Gastrocnemius medialis (tissue), 4 donors: ENCODE data around the gene KCNH4. TPM values are rescaled to one million over a fixed set of nuclear protein-coding genes. Genes with fewer than 3 reads are reported as not detected.
"Not testable (repeated sequence)": the region's sequence is repeated elsewhere in the genome, so short reads cannot be mapped to it uniquely, and the experiment has no call there.

Experiments used
- ATAC-seq, 2 donors: fragments of 150-250 bp; one replicate each; pipeline ENCODE4 v1.9.1; 2016
- DNase-seq, 2 donors: peaks; one replicate each; pipeline ENCODE4 v3.0.0-alpha.2; 2019
- H3K27ac ChIP-seq, 4 donors: fragments of 200-600 bp; sonication (generic); 1 replicate in 1 of 4; 2 replicates in 3 of 4; pipeline ENCODE4 v1.5.1; 2016 to 2018; ENCODE audit warnings: mild to moderate bottlenecking in 2 of 4, moderate library complexity in 1 of 4
- H3K27me3 ChIP-seq, 3 donors: fragments of 200-600 bp; sonication (generic) in 2 of 3; 1 replicate in 1 of 3; 2 replicates in 2 of 3; pipeline versions ENCODE4 v1.5.1 to v1.6.0; 2016 to 2019; ENCODE audit warnings: mild to moderate bottlenecking in 1 of 3, moderate library complexity in 1 of 3
- H3K36me3 ChIP-seq, 2 donors: fragments of 200-600 bp; sonication (generic) in 1 of 2; one replicate each; pipeline ENCODE4 v1.5.1; 2017 to 2018
- H3K4me1 ChIP-seq, 2 donors: fragments of 200-600 bp; sonication (generic) in 1 of 2; one replicate each; pipeline ENCODE4 v1.5.1; 2016 to 2017; ENCODE audit warnings: mild to moderate bottlenecking in 2 of 2
- H3K4me3 ChIP-seq, 4 donors: fragments of 200-600 bp; sonication (generic) in 3 of 4; 1 replicate in 1 of 4; 2 replicates in 3 of 4; pipeline ENCODE4 v1.5.1; 2016 to 2019; ENCODE audit warnings: mild to moderate bottlenecking in 2 of 4
- H3K9me3 ChIP-seq, 3 donors: fragments of 200-600 bp; sonication (generic) in 2 of 3; 1 replicate in 1 of 3; 2 replicates in 2 of 3; pipeline ENCODE4 v1.5.1; 2016 to 2019
- CTCF ChIP-seq, 5 experiments: fragments of 450-650 bp in 3 of 5; fragments of 200-600 bp in 2 of 5; sonication (generic) in 2 of 5; IDR thresholded peaks in 4 of 5; conservative IDR thresholded peaks in 1 of 5; 1 replicate in 4 of 5; 2 replicates in 1 of 5; pipeline ENCODE4 v1.5.1; 2016 to 2019; ENCODE audit warnings: antibody characterized with exemption in 5 of 5, mild to moderate bottlenecking in 3 of 5, moderate library complexity in 3 of 5
- POLR2A ChIP-seq, 2 donors: fragments of 450-650 bp; IDR thresholded peaks; one replicate each; pipeline ENCODE4 v1.6.1; 2017; ENCODE audit warnings: antibody characterized with exemption in 2 of 2, mild to moderate bottlenecking in 2 of 2, moderate library complexity in 2 of 2
- in situ Hi-C, 4 donors: fragments of 200-750 bp; cut with MboI; loops; one replicate each; pipeline versions ENCODE4 v1.15.0 to v1.8.0; 2017; ENCODE audit warnings: low sequenced_read_pairs in 4 of 4
- intact Hi-C: fragments of 100-400 bp; cut with DNase I; formaldehyde crosslinking; loops from one replicate; pipeline ENCODE4 v1.15.1; 2023; ENCODE audit warnings: low total_unique reads
- total RNA-seq, 4 donors: library from RNA; depleted of rRNA; stranded (reverse); fragments of >200 nt; gene quantifications; one replicate each; pipeline versions ENCODE4 v1.1.0 to v1.2.3, GENCODE V29; 2016

KCNH4 gene
- total RNA-seq, 4 donors from 2014 or later: not detected

- Histone ChIP-seq H3K9me3 (no peaks in the 10 kb centered on the region), H3K36me3 (no peaks in the 10 kb centered on the region), H3K27ac (no peak overlapping the region), H3K4me3 (no peak overlapping the region), H3K4me1 (peaks cover 15 to 21% of the 10 kb centered on the region in 2 donors), H3K27me3 (no peaks in the 10 kb centered on the region)
- ATAC-seq: no peak
- no peak for DNase-seq
- in situ Hi-C loops: no loop called here
- intact Hi-C loops: no loop called here
- no peak for TF ChIP-seq CTCF (IDR thresholded peaks at IDR 0.05 in 4 of 5, conservative IDR thresholded peaks at IDR 0.05 in 1 of 5)
- TF ChIP-seq POLR2A (IDR thresholded peaks at IDR 0.05): no peak
Measured at GRCh38 chr17:42188749-42189650, 8.1 kb upstream of the KCNH4 start.

- H3K4me1 ChIP-seq: peaks cover 5 to 15% of the 10 kb centered on the region in 2 donors
- intact Hi-C loops: no loop called here
Measured at GRCh38 chr17:42187833-42188232, 6.9 kb upstream of the KCNH4 start.

GRCh38 chr17:42186191-42186590 lies 5.2 kb upstream of the KCNH4 start:
- H3K9me3 ChIP-seq, H3K27ac ChIP-seq, H3K4me3 ChIP-seq, ATAC-seq, H3K36me3 ChIP-seq, intact Hi-C loops, H3K4me1 ChIP-seq, DNase-seq, in situ Hi-C loops: not testable (repeated sequence)
- H3K27me3 ChIP-seq: peaks cover 4 to 12% (median 7%) of the 10 kb centered on the region in 3 donors

More at GRCh38 chr17:42187833-42188232, 6.9 kb upstream of the KCNH4 start:
- no peak overlapping the region for H3K4me3 ChIP-seq
- no peaks in the 10 kb centered on the region for H3K27me3 ChIP-seq
- in situ Hi-C loops: no loop called here
- no peaks in the 10 kb centered on the region for H3K9me3 ChIP-seq
- DNase-seq (no peak), ATAC-seq (no peak)
- no peaks in the 10 kb centered on the region for H3K36me3 ChIP-seq
- TF ChIP-seq POLR2A (IDR thresholded peaks at IDR 0.05): no peak
- TF ChIP-seq CTCF (IDR thresholded peaks at IDR 0.05 in 4 of 5, conservative IDR thresholded peaks at IDR 0.05 in 1 of 5): no peak
- H3K27ac ChIP-seq: no peak overlapping the region

- Histone ChIP-seq H3K27me3 (peaks cover 10 to 18% (median 13%) of the 10 kb centered on the region in 3 donors), H3K27ac (no peak overlapping the region), H3K36me3 (no peaks in the 10 kb centered on the region), H3K4me1 (peaks cover 15 to 16% of the 10 kb centered on the region in 2 donors), H3K9me3 (no peaks in the 10 kb centered on the region), H3K4me3 (no peak overlapping the region)
- no peak for TF ChIP-seq POLR2A (IDR thresholded peaks at IDR 0.05)
- no peak for TF ChIP-seq CTCF (IDR thresholded peaks at IDR 0.05 in 4 of 5, conservative IDR thresholded peaks at IDR 0.05 in 1 of 5)
- in situ Hi-C loops (no loop called here), intact Hi-C loops (no loop called here)
- ATAC-seq (no peak), DNase-seq (no peak)
Measured at GRCh38 chr17:42185621-42185930, 4.6 kb upstream of the KCNH4 start.

GRCh38 chr17:42184713-42185620 lies 4.0 kb upstream of the KCNH4 start, which contains the start of gene HCRT:
Gene HCRT, minus strand, starts transcription at chr17:42185452. Its CDS starts 87 bp downstream, at chr17:42185365.
- no peak for ATAC-seq
- intact Hi-C loops: loop anchor here (5.0 kb wide), 1 partner anchor 63 kb away; the partner anchor contains the start of genes HSPB9 and KAT2A
- peaks cover 15 to 16% of the 10 kb centered on the region in 2 donors for H3K4me1 ChIP-seq

More at GRCh38 chr17:42184713-42185620, 4.0 kb upstream of the KCNH4 start, which contains the start of gene HCRT:
- Histone ChIP-seq H3K4me3 (peak within 1 kb of the TSS; percentile 46 to 82 (median 60)), H3K36me3 (no peaks in the 10 kb centered on the region), H3K27ac (peak within 1 kb of the TSS in 1 of 4 donors; percentile 67), H3K27me3 (peaks cover 17 to 23% (median 19%) of the 10 kb centered on the region in 3 donors), H3K9me3 (no peaks in the 10 kb centered on the region)
- TF ChIP-seq POLR2A (IDR thresholded peaks at IDR 0.05) (no peak), CTCF (IDR thresholded peaks at IDR 0.05 in 4 of 5, conservative IDR thresholded peaks at IDR 0.05 in 1 of 5) (no peak)
- in situ Hi-C loops: no loop called here
- no peak for DNase-seq
